K562 (cell line): Measurements from ENCODE around the gene PLXNA3. TPM values are rescaled to one million over a fixed set of nuclear protein-coding genes. Genes with fewer than 3 reads are reported as not detected.

ENCODE experiments used
- GABPA ChIP-seq: fragments of 200-800 bp; sonication (Bioruptor generic); conservative IDR thresholded peaks from 2 replicates; pipeline ENCODE4 v1.6.1; 2016; ENCODE audit warnings: low read depth, missing genetic modification characterization, missing compliant biosample characterization
- KDM2B ChIP-seq: fragments of 250-450 bp; sonication (Bioruptor Pico); IDR thresholded peaks from 2 replicates; pipeline ENCODE4 v1.8.0; 2021; ENCODE audit warnings: mild to moderate bottlenecking, moderate library complexity
- L3MBTL2 ChIP-seq: fragments of 450-650 bp; IDR thresholded peaks from 2 replicates; pipeline ENCODE4 v1.6.1; 2016; ENCODE audit warnings: mild to moderate bottlenecking, moderate library complexity
- MEIS2 ChIP-seq: fragments of 450-650 bp; IDR thresholded peaks from 2 replicates; pipeline ENCODE4 v1.6.1; 2014; ENCODE audit warnings: mild to moderate bottlenecking; ENCODE audit not compliant: partially characterized antibody
- POLR2G ChIP-seq: fragments of 200-400 bp; formaldehyde crosslinking; IDR thresholded peaks from 2 replicates; pipeline ENCODE4 v1.6.1; 2017; ENCODE audit warnings: low read depth, mild to moderate bottlenecking, antibody characterized with exemption, low read length, moderate library complexity
- POLR3G ChIP-seq: IDR thresholded peaks from 2 replicates; pipeline ENCODE4 v1.6.1; 2011; ENCODE audit not compliant: insufficient read length, insufficient replicate concordance; ENCODE audit errors: extremely low read depth
- RBFOX2 ChIP-seq: fragments of 200-400 bp; formaldehyde crosslinking; IDR thresholded peaks from 2 replicates; pipeline ENCODE4 v1.6.1; 2017; ENCODE audit warnings: low read depth, mild to moderate bottlenecking, low read length, moderate library complexity
- RBM17 ChIP-seq: fragments of 200-400 bp; formaldehyde crosslinking; IDR thresholded peaks from 2 replicates; pipeline ENCODE4 v1.6.1; 2017; ENCODE audit warnings: low read depth, mild to moderate bottlenecking, low read length, borderline replicate concordance
- SMARCA4 ChIP-seq: fragments of 450-650 bp; IDR thresholded peaks from 2 replicates; pipeline ENCODE4 v1.6.1; 2016
- TAL1 ChIP-seq: fragments of 450-650 bp; IDR thresholded peaks from 2 replicates; pipeline ENCODE4 v1.6.1; 2016; ENCODE audit warnings: mild to moderate bottlenecking
- ZFX ChIP-seq: sonication (generic); formaldehyde crosslinking; IDR thresholded peaks from 2 replicates; pipeline ENCODE4 v1.8.0; 2022; ENCODE audit warnings: mild to moderate bottlenecking, missing genetic modification reagents, moderate library complexity
- ZNF668 ChIP-seq: fragments of 250-450 bp; sonication (Bioruptor Pico); IDR thresholded peaks from 2 replicates; pipeline ENCODE4 v1.8.0; 2022; ENCODE audit warnings: mild to moderate bottlenecking, inconsistent platforms
- polyA plus RNA-seq, 8 experiments: library from polyadenylated mRNA; depleted of rRNA in 4 of 8; stranded (reverse) in 5 of 8; unstranded in 3 of 8; fragments of >200 nt; fragmentation: Nextera tagmentation in 2 of 8; fragmentation: Illumina TruSeq in 1 of 8; extraction: Ambion mirVana in 2 of 8; extraction: Trizol in 1 of 8; gene quantifications; 2 replicates each; pipeline versions ENCODE4 v1.2.1 to v1.2.3, GENCODE V29; 2011 to 2014; ENCODE audit warnings: inconsistent platforms in 1 of 8, missing spikeins in 1 of 8
- total RNA-seq, 7 experiments: library from RNA; depleted of rRNA in 6 of 7; stranded (reverse); fragments of >200 nt in 6 of 7; fragmentation: Illumina TruSeq in 2 of 7; extraction: Trizol in 2 of 7; gene quantifications; 2 replicates each; pipeline versions ENCODE4 v1.2.1 to v1.2.3, GENCODE V29; 2011 to 2021; ENCODE audit warnings: low replicate concordance in 1 of 7
- TF ChIP-seq, protein P1 (sequence below): fragments of 200-800 bp; sonication (Bioruptor generic); IDR thresholded peaks from 2 replicates; pipeline ENCODE4 v1.6.1; 2017; ENCODE audit warnings: missing genetic modification characterization, missing compliant biosample characterization
- TF ChIP-seq, protein P2 (sequence below): IDR thresholded peaks from 2 replicates; pipeline ENCODE4 v1.6.1; 2014; ENCODE audit warnings: antibody characterized with exemption
- TF ChIP-seq, protein P3 (sequence below): sonication (generic); formaldehyde crosslinking; IDR thresholded peaks from 2 replicates; pipeline ENCODE4 v1.8.0; 2022; ENCODE audit warnings: mild to moderate bottlenecking, missing genetic modification reagents, borderline replicate concordance
- TF ChIP-seq, protein P4 (sequence below): fragments of 250-450 bp; sonication (Bioruptor Pico); IDR thresholded peaks from 2 replicates; pipeline ENCODE4 v1.5.0; 2020; ENCODE audit warnings: mild to moderate bottlenecking, borderline replicate concordance
- TF ChIP-seq, protein P5 (sequence below), 2 experiments: fragments of 200-800 bp in 1 of 2; sonication (Bioruptor generic) in 1 of 2; sonication (generic) in 1 of 2; formaldehyde crosslinking in 1 of 2; IDR thresholded peaks in 1 of 2; conservative IDR thresholded peaks in 1 of 2; 2 replicates each; pipeline versions ENCODE4 v1.5.0 to v1.6.1; 2016 to 2020; ENCODE audit warnings: missing compliant biosample characterization in 1 of 2, missing genetic modification characterization in 1 of 2, missing genetic modification reagents in 1 of 2
- TF ChIP-seq, protein P6 (sequence below): sonication (generic); formaldehyde crosslinking; IDR thresholded peaks from 2 replicates; pipeline ENCODE4 v1.9.0; 2022; ENCODE audit warnings: mild to moderate bottlenecking, missing genetic modification reagents

PLXNA3 gene
- total and polyA plus RNA-seq, 9 of the 15 experiments (the other 6 are each of a cell fraction or from before 2014, with no cell fraction given), result 0.32 to 47.8 (median 7.5) TPM

DNA sequence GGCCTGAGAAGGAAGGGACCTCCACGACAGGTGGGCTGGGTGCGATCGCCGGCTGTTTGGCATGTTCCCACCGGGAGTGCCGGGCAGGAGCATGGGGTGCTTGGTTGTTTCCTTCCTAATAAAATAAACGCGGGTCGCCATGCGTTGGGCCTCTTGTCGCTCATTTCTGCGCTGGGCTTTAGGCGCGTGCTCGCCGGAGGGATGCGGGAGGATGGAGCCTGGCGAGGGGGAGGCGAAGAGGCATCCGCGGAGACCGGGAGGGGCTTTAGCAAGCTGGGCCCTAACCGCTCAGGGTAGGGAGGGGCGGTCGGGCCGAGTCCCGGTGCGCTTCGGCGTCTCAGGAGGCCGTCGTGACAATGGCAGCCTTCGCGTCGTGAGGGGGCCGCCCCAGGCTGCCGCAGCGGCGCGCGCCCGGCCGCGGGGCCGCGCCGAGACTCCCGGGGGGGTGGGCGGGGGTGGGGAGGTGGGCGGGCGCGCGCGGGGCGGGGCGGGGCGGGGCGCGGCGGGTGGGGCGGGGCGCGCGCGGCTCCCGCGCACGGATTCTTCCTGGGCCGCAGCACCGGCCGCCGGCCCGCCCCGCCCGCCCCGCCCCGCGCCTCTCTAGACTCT lies 21.6 kb upstream of the PLXNA3 start (continued):
- TF ChIP-seq, protein P1, sequence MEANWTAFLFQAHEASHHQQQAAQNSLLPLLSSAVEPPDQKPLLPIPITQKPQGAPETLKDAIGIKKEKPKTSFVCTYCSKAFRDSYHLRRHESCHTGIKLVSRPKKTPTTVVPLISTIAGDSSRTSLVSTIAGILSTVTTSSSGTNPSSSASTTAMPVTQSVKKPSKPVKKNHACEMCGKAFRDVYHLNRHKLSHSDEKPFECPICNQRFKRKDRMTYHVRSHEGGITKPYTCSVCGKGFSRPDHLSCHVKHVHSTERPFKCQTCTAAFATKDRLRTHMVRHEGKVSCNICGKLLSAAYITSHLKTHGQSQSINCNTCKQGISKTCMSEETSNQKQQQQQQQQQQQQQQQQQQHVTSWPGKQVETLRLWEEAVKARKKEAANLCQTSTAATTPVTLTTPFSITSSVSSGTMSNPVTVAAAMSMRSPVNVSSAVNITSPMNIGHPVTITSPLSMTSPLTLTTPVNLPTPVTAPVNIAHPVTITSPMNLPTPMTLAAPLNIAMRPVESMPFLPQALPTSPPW, result peak; percentile 95
- TF ChIP-seq ZNF668 (CRISPR knock-in tag) (no peak), RBM17 (no peak), POLR2G (no peak), POLR3G (no peak), RBFOX2 (0 out of 2 replicates have a peak, but pooled peaks have one; percentile 10), GABPA (tag) (no peak), L3MBTL2 (peak; percentile 60), TAL1 (no peak), MEIS2 (no peak), SMARCA4 (no peak), KDM2B (CRISPR knock-in tag) (no peak), ZFX (CRISPR knock-in tag) (peak; percentile 53; the same call in 1 of the 2 replicates)
- TF ChIP-seq, protein P2, sequence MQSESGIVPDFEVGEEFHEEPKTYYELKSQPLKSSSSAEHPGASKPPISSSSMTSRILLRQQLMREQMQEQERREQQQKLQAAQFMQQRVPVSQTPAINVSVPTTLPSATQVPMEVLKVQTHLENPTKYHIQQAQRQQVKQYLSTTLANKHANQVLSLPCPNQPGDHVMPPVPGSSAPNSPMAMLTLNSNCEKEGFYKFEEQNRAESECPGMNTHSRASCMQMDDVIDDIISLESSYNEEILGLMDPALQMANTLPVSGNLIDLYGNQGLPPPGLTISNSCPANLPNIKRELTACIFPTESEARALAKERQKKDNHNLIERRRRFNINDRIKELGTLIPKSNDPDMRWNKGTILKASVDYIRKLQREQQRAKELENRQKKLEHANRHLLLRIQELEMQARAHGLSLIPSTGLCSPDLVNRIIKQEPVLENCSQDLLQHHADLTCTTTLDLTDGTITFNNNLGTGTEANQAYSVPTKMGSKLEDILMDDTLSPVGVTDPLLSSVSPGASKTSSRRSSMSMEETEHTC, result no peak
- TF ChIP-seq, protein P3, sequence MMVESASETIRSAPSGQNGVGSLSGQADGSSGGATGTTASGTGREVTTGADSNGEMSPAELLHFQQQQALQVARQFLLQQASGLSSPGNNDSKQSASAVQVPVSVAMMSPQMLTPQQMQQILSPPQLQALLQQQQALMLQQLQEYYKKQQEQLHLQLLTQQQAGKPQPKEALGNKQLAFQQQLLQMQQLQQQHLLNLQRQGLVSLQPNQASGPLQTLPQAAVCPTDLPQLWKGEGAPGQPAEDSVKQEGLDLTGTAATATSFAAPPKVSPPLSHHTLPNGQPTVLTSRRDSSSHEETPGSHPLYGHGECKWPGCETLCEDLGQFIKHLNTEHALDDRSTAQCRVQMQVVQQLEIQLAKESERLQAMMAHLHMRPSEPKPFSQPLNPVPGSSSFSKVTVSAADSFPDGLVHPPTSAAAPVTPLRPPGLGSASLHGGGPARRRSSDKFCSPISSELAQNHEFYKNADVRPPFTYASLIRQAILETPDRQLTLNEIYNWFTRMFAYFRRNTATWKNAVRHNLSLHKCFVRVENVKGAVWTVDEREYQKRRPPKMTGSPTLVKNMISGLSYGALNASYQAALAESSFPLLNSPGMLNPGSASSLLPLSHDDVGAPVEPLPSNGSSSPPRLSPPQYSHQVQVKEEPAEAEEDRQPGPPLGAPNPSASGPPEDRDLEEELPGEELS (CRISPR knock-in tag), result no peak
- TF ChIP-seq, protein P4, sequence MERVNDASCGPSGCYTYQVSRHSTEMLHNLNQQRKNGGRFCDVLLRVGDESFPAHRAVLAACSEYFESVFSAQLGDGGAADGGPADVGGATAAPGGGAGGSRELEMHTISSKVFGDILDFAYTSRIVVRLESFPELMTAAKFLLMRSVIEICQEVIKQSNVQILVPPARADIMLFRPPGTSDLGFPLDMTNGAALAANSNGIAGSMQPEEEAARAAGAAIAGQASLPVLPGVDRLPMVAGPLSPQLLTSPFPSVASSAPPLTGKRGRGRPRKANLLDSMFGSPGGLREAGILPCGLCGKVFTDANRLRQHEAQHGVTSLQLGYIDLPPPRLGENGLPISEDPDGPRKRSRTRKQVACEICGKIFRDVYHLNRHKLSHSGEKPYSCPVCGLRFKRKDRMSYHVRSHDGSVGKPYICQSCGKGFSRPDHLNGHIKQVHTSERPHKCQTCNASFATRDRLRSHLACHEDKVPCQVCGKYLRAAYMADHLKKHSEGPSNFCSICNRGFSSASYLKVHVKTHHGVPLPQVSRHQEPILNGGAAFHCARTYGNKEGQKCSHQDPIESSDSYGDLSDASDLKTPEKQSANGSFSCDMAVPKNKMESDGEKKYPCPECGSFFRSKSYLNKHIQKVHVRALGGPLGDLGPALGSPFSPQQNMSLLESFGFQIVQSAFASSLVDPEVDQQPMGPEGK, result no peak
- TF ChIP-seq, protein P5, sequence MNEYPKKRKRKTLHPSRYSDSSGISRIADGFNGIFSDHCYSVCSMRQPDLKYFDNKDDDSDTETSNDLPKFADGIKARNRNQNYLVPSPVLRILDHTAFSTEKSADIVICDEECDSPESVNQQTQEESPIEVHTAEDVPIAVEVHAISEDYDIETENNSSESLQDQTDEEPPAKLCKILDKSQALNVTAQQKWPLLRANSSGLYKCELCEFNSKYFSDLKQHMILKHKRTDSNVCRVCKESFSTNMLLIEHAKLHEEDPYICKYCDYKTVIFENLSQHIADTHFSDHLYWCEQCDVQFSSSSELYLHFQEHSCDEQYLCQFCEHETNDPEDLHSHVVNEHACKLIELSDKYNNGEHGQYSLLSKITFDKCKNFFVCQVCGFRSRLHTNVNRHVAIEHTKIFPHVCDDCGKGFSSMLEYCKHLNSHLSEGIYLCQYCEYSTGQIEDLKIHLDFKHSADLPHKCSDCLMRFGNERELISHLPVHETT (CRISPR knock-in tag; conservative IDR thresholded peaks at IDR 0.05 in 1 of 2, IDR thresholded peaks at IDR 0.05 in 1 of 2), result no peak
- TF ChIP-seq, protein P6, sequence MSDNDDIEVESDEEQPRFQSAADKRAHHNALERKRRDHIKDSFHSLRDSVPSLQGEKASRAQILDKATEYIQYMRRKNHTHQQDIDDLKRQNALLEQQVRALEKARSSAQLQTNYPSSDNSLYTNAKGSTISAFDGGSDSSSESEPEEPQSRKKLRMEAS (CRISPR knock-in tag), result peak; percentile 36; the same call in 1 of the 2 replicates
